ENCODE measurements around the gene CENATAC. TPM values are rescaled to one million over a fixed set of nuclear protein-coding genes. Genes with fewer than 3 reads are reported as not detected.

CENATAC gene
- total RNA-seq, 1 experiment from 2014 or later = 88.0 TPM

DNA sequence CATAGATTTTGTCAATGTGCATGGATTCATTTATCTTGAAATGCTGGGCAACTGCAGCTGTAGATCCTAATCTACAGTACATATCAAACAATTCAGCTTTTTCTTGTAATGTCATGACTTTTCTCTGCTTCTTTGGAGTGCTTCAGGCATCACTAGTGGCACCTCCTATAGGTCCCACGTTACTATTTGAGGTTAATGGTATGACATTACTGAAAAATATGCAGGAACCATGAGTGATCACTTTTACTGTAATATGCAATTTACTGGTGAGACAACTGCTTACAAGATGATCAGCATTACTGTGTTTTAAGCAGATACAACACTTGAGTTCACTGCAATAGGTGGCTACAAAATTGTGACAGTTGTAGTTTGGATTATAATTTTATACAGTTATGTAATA is 3.0 kb downstream of the CENATAC start:
- ATAC-seq = no peak
- Histone ChIP-seq H4K20me1 (ENCODE audit: low read length) (no peaks in the 10 kb centered on the region), H3K4me3 (ENCODE audit: low read length) (0 out of 2 replicates have a peak overlapping the region, but pooled peaks have one; percentile 7), H3K9me2 (replicated peaks; ENCODE audit: low read length) (no peaks in the 10 kb centered on the region), H3K4me1 (ENCODE audit: insufficient read depth, low read length) (peaks cover 38% of the 10 kb centered on the region), H3K79me2 (ENCODE audit: low read length) (peaks cover 64% of the 10 kb centered on the region), H2AFZ (ENCODE audit: low read length) (no peak overlapping the region), H3F3A (ENCODE audit: low read length, unreplicated experiment) (no peaks in the 10 kb centered on the region), H3K27me3 (ENCODE audit: low read length) (no peaks in the 10 kb centered on the region), H3K9me3 (ENCODE audit: low read length) (no peaks in the 10 kb centered on the region), H3K36me3 (ENCODE audit: low read depth, low read length) (peaks cover 41% of the 10 kb centered on the region), H3K4me2 (ENCODE audit: low read length) (peak overlapping the region; percentile 54), H3K27ac (ENCODE audit: low read length) (no peak overlapping the region; the same call in 1 of the 2 replicates), H3K9ac (ENCODE audit: low read length) (no peak overlapping the region)
- CTCF ChIA-PET = no interaction called here
- intact Hi-C loops (cut with micrococcal nuclease) = no loop called here
- peak; percentile 66 for DNase-seq
- no peak for TF ChIP-seq EZH2 (IDR thresholded peaks at IDR 0.05; ENCODE audit: low read length, unreplicated experiment)
- no peak for TF ChIP-seq EZH2phosphoT487 (IDR thresholded peaks at IDR 0.05; ENCODE audit: borderline replicate concordance, low read length)
- TF ChIP-seq, protein P1, sequence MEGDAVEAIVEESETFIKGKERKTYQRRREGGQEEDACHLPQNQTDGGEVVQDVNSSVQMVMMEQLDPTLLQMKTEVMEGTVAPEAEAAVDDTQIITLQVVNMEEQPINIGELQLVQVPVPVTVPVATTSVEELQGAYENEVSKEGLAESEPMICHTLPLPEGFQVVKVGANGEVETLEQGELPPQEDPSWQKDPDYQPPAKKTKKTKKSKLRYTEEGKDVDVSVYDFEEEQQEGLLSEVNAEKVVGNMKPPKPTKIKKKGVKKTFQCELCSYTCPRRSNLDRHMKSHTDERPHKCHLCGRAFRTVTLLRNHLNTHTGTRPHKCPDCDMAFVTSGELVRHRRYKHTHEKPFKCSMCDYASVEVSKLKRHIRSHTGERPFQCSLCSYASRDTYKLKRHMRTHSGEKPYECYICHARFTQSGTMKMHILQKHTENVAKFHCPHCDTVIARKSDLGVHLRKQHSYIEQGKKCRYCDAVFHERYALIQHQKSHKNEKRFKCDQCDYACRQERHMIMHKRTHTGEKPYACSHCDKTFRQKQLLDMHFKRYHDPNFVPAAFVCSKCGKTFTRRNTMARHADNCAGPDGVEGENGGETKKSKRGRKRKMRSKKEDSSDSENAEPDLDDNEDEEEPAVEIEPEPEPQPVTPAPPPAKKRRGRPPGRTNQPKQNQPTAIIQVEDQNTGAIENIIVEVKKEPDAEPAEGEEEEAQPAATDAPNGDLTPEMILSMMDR (conservative IDR thresholded peaks at IDR 0.05; ENCODE audit: low read depth, low read length) = no peak
- POLR2A ChIA-PET (ENCODE audit: unreplicated experiment) = interaction anchor here (0.6 kb wide), 1 partner anchor 121 kb away, joined by 5 read pairs; the partner anchor contains the start of gene HINFP
- BruUV-seq (replicated peaks) = no TSS peak

DNA sequence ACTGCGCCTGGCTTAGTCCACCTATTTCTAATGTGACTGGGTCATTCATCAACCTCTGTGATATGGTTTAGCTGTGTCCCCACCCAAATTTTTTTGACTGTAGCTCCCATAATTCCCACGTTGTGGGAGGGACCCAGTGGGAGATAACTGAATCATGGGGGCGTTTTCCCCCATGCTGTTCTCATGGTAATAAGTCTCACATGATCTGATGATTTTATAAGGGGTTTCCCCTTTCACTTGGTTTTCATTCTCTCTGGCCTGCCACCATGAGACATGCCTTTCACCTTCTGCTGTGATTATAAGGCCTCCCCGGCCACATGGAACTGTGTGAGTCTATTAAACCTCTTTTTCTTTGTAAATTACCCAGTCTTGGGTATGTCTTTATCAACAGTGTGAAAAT is 8.7 kb downstream of the CENATAC start:
- Histone ChIP-seq H4K20me1 (ENCODE audit: low read length) (no peaks in the 10 kb centered on the region), H3K27me3 (ENCODE audit: low read length) (no peaks in the 10 kb centered on the region), H3K9me3 (ENCODE audit: low read length) (no peaks in the 10 kb centered on the region), H3K4me3 (ENCODE audit: low read length) (no peak overlapping the region), H3F3A (ENCODE audit: low read length, unreplicated experiment) (no peaks in the 10 kb centered on the region), H3K4me2 (ENCODE audit: low read length) (no peak overlapping the region), H2AFZ (ENCODE audit: low read length) (no peak overlapping the region), H3K4me1 (ENCODE audit: insufficient read depth, low read length) (no peaks in the 10 kb centered on the region), H3K9ac (ENCODE audit: low read length) (no peak overlapping the region), H3K79me2 (ENCODE audit: low read length) (peaks cover 8% of the 10 kb centered on the region), H3K36me3 (ENCODE audit: low read depth, low read length) (peaks cover 41% of the 10 kb centered on the region), H3K9me2 (replicated peaks; ENCODE audit: low read length) (no peaks in the 10 kb centered on the region), H3K27ac (ENCODE audit: low read length) (no peak overlapping the region)
- DNase-seq (no peak), ATAC-seq (no peak)
- intact Hi-C loops (cut with micrococcal nuclease) = no loop called here
- CTCF ChIA-PET = no interaction called here
- POLR2A ChIA-PET (ENCODE audit: unreplicated experiment) = no interaction called here
- TF ChIP-seq, protein P1 (conservative IDR thresholded peaks at IDR 0.05; ENCODE audit: low read depth, low read length) = no peak
- TF ChIP-seq EZH2phosphoT487 (IDR thresholded peaks at IDR 0.05; ENCODE audit: borderline replicate concordance, low read length) = no peak
- no peak for TF ChIP-seq EZH2 (IDR thresholded peaks at IDR 0.05; ENCODE audit: low read length, unreplicated experiment)
- BruUV-seq (replicated peaks) = no TSS peak

DNA sequence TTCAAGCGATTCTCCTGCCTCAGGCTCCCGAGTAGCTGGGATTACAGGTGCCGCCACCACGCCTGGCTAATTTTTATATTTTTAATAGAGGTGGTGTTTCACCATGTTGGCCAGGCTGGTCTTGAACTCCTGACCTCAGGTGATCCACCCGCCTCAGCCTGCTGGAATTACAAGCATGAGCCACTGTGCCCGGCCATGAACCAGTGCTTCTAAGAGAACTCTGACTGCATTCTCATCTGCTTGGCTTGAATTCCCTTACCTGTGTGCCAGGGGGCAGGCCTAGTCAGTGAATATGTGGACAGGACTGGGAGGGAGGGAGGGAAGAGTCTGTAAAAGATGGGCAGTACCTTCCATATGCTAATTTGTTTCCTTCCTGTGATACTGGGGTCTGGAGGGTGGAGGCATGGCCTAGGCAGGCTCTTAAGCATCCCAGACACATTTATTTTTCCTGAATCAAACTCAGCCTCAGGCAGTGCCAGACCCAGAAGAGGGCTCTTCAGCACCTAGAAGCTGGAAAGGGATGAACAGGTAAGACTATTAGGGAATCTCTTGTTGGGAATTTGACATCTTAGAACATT is 13.6 kb downstream of the CENATAC start:
- TF ChIP-seq EZH2phosphoT487 (IDR thresholded peaks at IDR 0.05; ENCODE audit: borderline replicate concordance, low read length) (no peak), EZH2 (IDR thresholded peaks at IDR 0.05; ENCODE audit: low read length, unreplicated experiment) (no peak)
- TF ChIP-seq, protein P1 (conservative IDR thresholded peaks at IDR 0.05; ENCODE audit: low read depth, low read length) = no peak
- Histone ChIP-seq H3K4me1 (ENCODE audit: insufficient read depth, low read length) (peaks cover 6% of the 10 kb centered on the region), H3K4me3 (ENCODE audit: low read length) (no peak overlapping the region), H3K9ac (ENCODE audit: low read length) (no peak overlapping the region), H4K20me1 (ENCODE audit: low read length) (peaks cover 13% of the 10 kb centered on the region), H3K9me3 (ENCODE audit: low read length) (no peaks in the 10 kb centered on the region), H3K27me3 (ENCODE audit: low read length) (no peaks in the 10 kb centered on the region), H3K9me2 (replicated peaks; ENCODE audit: low read length) (no peaks in the 10 kb centered on the region), H2AFZ (ENCODE audit: low read length) (no peak overlapping the region), H3K79me2 (ENCODE audit: low read length) (peaks cover 18% of the 10 kb centered on the region), H3K36me3 (ENCODE audit: low read depth, low read length) (peaks cover 45% of the 10 kb centered on the region), H3F3A (ENCODE audit: low read length, unreplicated experiment) (peaks cover 28% of the 10 kb centered on the region), H3K4me2 (ENCODE audit: low read length) (no peak overlapping the region), H3K27ac (ENCODE audit: low read length) (no peak overlapping the region)
- DNase-seq (no peak), ATAC-seq (peak; percentile 21)
- intact Hi-C loops (cut with micrococcal nuclease) = no loop called here
- ChIA-PET CTCF (no interaction called here), POLR2A (ENCODE audit: unreplicated experiment) (no interaction called here)
- BruUV-seq (replicated peaks) = no TSS peak

All from PC-3 (cell line).